Measurements from ENCODE around the gene EPYC.

EPYC gene, protein sequence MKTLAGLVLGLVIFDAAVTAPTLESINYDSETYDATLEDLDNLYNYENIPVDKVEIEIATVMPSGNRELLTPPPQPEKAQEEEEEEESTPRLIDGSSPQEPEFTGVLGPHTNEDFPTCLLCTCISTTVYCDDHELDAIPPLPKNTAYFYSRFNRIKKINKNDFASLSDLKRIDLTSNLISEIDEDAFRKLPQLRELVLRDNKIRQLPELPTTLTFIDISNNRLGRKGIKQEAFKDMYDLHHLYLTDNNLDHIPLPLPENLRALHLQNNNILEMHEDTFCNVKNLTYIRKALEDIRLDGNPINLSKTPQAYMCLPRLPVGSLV

DNA sequence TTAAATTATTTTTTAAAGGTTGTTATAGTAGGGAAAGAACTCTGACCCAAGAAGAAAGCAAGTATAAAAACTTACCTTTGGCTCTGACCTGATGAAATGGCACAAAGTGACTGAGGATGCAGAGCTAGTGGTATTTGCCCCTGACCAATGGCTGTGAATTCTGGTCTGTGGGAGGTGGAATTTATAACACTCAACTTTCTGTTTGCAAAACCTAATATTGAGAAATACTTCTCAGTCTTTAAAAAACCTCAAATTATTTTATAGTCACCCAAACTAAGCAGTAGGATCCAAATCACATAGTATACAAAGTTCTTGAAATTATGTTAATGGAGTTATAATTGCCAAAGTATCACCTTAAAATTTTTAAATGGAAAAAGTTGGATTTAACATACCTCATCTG is at the start of gene EPYC:
Gene EPYC, minus strand, starts transcription at position 101 of the 400 bp plus-strand sequence. CDS start 2,407 bp downstream, outside the sequence.
- no peak for DNase-seq

DNA sequence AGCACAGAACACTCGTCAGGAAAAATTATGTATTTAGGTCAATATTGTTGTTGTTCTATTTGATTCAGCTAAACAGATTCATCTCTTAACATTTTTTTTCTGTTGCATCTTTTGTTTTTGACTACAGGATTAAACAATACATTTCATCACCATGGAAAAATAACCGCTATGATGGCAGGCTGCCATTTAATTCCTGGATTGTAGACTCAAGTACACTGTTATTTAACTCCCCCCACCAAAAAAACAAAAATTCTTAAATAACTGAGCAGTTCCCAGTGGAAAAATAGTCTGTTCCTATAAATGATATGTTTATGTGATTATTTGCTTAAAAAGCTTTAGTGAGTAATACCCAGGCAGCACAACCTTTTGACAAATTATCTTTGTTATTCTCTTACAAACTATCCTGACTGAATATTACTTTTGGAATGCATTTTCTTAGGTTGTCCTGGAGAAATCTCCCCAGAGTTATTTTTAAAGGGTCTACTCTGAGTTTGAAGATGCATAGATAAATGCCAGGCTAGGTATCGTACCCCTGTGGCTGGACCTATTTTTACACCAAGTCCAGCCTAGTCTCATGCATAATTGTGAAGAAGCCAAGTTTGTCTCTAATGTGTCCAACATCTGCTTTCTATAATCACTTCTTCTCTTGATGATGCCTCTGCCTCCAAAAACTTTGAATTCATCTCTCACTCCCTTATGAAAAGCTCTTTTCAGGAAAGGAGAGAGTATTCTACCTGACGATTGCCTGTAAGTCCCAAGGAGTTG is 49.4 kb upstream of the EPYC start:
- DNase-seq, result no peak

GRCh38 chr12:91052026-91052425 is 47.3 kb upstream of the EPYC start:
- DNase-seq, result no peak

DNA sequence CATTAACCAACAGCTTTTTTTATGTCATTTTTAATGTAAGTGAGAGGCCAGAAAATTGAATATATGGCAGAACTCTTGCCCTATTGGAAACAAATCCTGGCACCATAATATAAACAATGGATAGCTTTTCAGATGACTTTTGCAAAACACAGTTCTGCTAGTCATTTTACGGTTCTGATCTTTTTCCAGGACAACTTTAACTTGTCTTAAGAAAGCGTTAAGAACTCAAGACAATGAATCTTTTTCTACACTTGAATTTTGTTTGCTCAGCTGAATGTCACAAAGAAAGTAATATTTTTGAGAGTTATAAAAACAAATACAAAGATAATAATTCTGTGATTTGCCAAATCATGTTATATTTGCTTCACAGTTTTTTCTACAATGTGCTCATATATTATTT is 39.8 kb upstream of the EPYC start:
- DNase-seq, result no peak

DNA sequence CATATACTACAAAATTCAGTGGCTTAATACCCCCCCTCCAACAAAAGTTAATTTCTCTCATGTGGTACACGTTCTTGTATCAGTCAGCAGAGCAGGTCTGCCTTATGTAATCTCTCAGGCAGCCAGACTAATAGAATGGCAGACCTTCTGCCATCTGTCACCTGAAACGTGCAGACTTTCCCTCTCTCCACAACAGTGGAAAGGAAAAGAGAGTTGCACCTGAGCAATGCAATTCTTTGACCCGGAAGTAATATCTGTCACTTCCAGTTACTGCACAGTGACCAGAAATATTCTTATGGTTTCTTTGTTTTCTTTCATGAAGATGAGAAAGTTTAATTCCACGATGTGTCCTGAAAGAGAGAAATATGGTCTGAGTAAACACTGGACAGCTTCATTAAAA is 38.6 kb upstream of the EPYC start:
- DNase-seq, result no peak

DNA sequence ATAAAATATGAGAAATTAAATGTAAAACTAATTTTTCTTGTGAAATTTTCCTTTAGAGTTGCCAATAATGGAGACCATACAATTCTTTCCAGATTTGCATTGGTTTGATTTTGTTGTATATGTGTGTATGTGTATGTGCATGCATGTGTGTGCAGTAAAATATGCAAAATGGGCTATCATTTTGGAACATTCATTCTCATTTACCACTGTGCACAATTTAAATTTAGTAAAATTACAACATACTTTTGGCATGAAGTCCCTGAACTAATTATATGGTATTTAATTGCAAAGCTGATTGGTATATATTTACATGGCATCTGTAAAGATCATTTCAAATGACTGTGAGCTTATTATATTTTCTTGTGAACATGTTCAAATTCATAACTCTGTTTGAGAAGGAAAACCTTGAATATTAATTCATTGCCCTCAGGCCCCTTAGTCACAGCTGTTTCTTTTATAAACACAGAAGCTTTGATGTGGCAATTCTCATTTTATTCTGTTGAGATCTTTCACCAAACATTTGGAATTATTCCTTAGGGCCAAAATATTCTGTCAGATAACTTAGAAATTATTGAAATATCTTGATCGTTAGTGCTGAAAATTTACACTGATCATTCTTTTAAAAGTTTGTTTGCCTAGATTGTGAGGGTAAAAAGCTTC is 35.5 kb upstream of the EPYC start:
- no peak for DNase-seq

- DNase-seq, result no peak
Observed at GRCh38 chr12:91037276-91037675, 32.5 kb upstream of the EPYC start.

DNA sequence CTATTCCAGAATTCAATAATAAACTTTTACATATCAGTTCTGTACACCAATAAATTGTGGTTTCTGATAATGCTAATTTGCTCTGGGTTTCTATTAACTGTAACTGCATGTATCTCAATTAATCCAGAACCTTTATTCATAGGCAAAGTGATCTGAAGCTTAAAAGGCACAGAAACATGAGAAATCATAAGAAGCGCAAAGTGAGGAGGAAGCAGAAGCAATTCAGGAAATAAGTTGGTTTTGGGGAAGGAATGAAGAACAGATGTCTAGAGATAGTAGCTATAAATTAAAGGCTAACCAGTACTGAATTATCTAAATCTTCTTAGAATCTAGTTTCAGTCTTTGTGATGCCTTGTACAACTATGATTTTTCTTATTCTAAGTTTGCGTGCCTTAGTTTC is 28.5 kb upstream of the EPYC start:
- no peak for DNase-seq

- no peak for DNase-seq
Observed at GRCh38 chr12:91023326-91024004, 18.7 kb upstream of the EPYC start.

DNA sequence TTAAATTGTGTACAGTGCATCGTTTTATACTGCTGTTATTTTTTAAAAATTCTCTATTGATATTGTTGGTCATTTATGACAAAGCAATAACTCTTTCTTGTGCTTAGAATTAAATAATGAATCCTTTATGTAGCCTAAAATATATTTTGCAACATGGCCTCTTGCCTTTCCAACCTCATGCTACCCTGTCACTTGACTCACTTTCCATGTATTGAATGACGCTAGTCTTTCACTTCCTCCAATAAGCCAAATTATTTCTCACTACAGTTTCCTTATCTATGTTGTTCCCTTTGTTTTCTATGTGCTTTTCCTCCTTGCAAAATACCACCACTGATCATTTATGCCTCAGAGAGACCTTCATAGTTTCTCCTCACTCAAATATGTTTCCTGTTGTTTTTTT is 16.3 kb upstream of the EPYC start:
- no peak for DNase-seq

- no peak for DNase-seq
Observed at GRCh38 chr12:91019455-91019854, 14.7 kb upstream of the EPYC start.

GRCh38 chr12:91017511-91018263 is 12.9 kb upstream of the EPYC start:
- no peak for DNase-seq

DNA sequence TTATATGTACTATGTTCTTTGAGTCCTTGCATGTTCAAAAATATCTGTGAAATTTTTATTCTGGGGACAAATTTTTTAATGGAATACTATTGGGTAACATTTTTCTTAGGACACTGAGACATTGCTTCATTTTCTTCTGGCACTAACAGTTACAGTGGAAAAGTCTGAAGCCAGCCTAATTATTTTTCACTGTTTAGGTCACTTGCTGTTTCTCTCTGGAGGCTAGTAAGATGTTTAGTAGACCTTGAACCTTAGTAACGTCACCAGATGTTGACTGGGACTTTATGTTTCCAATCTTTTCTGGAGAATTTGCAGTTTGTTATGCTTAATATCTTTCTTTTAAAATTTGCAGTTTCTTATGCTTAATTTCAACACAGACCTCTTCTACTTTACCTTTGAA is 12.3 kb upstream of the EPYC start:
- DNase-seq, result no peak

DNA sequence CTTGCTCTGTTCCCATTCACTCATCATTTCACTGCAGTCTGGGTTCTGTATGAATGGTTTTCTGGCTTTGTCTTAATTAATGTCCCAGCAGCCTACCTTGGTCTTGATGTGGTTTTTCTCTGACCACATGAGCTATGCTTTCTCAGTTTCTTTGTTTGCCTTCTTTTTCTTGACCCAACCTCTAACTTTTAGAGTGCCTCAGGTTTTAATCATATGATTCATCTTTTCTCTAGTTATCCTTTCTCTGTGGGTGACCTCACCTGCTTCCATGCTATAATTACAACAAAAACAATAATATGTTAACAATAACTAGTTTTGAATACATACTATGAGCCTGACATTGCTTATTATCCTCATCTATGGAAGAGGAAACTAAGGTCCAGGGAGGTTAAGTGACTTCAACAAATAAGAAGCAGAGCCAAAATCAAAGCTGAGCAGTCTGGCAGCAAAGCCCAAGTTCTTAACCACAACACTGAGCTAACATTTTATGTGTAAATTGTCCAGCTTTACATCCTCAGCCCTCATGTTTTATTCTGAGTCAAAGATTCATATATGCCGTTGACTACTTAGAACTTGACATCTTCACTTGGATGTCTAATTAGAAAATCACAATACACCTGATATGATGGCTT is 4.7 kb upstream of the EPYC start:
- DNase-seq, result no peak

DNA sequence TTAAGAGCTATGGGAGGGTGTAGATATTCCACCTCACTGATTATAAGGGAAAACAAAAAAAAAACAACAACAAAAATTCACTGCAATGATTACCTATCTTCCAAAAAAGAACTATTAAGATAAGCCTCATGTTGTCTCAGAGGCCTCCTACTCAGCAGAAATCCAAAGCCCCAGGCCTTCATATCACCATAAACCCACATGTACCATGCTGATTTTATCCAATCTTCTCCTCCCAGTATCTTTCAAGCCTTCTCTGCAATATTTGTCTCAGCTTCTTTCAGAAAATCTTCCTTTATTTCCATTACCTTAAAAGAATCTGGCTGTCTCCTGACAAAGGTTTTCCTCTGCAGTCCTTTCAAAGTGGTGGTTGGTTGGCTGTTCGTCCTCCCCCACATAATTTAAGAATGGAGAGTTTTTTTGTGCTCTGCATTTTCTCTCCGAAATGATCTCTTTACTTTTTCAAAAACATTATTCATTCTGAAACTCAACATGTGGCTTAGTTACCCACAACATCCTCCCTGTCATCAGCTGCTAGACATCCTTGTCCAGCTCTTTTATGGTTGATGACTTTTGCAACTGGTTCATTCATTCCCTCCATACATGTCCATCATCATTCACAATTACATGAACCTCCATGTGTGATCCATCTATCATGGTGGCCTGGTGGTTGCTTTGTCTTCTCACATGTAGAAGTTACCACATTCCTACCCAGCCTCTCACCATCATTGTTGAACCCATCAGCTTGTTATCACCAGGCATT is 2.9 kb upstream of the EPYC start:
- no peak for DNase-seq

GRCh38 chr12:91003737-91004136 is 1.0 kb downstream of the EPYC start:
- no peak for DNase-seq

DNA sequence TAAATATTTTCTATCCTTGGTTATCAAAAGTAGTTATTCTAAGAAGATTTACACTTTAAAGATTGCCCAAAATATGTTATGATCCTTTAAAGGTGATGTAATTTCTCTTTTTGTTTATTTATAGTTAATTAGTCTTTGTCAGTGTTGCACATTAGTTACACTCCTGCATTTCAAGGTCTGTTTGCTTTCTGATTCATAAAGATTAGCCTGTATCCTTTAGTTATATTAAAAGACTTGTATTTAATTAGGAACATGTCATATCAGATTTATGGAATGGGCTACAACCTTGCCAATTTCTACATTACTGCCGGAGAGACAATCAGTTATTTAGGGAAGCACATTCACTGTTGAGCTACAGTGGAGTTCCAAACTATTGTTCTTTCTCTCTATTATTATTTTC is 3.5 kb downstream of the EPYC start:
- DNase-seq, result peak; percentile 22

DNA sequence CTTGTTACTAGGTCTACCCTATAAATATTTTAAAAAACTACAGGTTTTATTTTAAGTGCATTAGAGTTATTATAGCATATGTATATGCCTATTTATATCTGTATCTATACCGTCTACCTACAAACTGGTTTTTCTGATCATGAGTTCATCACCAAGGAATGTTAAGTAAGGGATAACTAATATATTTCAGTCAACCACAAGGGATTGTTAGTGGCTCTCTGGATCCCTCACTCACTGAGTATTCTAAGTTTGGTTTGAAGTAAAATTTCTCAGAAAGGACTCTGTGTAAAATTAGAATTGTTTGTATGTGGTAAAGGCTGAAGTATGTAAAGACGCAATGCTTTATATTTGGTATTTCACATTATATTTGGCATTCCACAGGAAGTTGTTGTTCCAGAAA is 4.8 kb downstream of the EPYC start:
- no peak for DNase-seq

DNA sequence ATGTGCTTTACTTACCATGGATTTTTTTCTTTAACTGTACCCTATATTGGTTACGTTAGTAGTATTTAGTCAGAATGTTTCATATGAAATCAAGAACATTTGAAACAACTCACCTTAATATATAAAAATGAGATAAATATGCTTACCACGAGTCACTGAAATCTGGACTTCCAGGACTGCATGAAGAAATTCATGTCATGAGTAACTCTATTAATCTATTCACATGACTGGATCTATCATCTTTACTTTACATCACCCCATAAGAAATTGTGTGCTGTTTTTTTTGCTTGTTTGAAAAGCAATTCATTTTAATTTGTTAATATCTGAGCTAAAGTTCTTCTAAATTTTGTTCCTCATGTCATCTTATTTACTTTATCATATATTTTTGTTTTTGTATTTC is 5.2 kb downstream of the EPYC start:
- no peak for DNase-seq

GRCh38 chr12:90995010-90995409 is 9.8 kb downstream of the EPYC start:
- no peak for DNase-seq

GRCh38 chr12:90991952-90992465 is 12.8 kb downstream of the EPYC start:
- DNase-seq, result no peak
